Stimulated activated CD4-positive, alpha-beta T cell treated with anti-CD3 and anti-CD28 coated beads, Interleukin-2, amount 100 ng/mL, for 48 hours (primary cell): ENCODE measurements around the gene ERBB2.
"Not testable (repeated sequence)": the region's sequence is repeated elsewhere in the genome, so short reads cannot be mapped to it uniquely, and the experiment has no call there.

Experiments used
- DNase-seq, 2 donors: peaks; one replicate each; pipeline ENCODE4 v3.0.0-alpha.2; 2020

Gene ERBB2

DNA sequence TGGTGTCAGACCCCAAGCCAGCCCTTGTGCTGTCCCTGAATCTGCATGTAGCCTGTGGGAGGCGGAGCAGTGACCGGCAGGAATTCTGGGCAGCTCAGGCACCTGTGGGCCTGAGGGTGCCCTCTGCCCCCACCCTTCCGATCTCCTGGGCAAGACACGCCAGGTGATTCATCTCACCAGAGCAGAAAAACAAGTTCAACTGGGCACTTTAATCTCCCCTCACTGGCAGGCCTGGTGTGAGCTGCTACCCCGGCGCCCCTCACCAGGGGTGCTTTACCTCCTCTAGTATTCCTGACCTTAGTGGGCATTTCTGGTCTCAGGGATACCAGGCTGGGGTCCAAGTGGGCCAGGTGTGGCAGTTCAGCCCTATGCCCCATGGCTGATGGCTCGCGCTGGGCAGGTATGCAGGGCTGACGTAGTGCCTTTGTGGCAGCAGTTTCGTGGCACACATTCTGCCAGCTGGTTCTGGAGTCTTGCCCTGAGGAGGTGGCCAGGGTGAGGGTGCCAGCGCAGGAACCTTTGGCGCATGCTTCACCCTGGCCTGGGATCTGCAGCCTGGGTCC lies 6.0 kb downstream of the ERBB2 start:
- DNase-seq = no peak

DNA sequence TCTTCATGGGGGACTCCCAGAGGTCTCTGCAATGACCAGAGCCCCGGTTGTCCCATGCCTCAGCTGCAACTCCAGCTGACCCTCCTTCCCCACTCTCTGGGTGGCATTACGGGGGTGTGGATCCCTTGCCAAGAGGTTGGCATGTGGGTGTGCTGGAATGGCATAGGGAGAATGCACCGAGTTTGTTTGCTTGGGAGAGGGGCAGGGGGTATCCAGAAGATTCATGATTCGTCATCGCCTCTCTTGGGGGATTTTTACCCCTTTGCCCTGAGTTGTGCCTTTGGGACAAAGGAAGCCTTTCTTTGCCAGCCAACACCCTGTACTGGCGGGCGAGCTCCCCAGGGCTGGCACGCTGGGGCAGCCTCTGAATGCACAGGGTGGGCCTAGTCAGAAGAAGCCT lies 6.5 kb downstream of the ERBB2 start:
- no peak for DNase-seq

DNA sequence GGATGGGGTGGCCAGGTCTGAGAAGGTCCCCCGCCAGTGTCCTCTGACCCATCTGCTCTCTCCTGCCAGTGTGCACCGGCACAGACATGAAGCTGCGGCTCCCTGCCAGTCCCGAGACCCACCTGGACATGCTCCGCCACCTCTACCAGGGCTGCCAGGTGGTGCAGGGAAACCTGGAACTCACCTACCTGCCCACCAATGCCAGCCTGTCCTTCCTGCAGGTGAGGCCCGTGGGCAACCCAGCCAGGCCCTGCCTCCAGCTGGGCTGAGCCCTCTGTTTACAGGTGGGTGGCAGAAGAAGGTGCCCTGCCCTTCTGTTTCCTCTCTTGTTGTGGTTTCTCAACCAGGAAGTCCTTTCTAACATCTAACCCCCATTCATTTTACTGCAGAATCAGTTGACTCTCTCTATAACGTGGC lies 7.1 kb downstream of the ERBB2 start:
- no peak for DNase-seq

GRCh38 chr17:39709319-39709997 lies 9.6 kb downstream of the ERBB2 start:
- no peak for DNase-seq

DNA sequence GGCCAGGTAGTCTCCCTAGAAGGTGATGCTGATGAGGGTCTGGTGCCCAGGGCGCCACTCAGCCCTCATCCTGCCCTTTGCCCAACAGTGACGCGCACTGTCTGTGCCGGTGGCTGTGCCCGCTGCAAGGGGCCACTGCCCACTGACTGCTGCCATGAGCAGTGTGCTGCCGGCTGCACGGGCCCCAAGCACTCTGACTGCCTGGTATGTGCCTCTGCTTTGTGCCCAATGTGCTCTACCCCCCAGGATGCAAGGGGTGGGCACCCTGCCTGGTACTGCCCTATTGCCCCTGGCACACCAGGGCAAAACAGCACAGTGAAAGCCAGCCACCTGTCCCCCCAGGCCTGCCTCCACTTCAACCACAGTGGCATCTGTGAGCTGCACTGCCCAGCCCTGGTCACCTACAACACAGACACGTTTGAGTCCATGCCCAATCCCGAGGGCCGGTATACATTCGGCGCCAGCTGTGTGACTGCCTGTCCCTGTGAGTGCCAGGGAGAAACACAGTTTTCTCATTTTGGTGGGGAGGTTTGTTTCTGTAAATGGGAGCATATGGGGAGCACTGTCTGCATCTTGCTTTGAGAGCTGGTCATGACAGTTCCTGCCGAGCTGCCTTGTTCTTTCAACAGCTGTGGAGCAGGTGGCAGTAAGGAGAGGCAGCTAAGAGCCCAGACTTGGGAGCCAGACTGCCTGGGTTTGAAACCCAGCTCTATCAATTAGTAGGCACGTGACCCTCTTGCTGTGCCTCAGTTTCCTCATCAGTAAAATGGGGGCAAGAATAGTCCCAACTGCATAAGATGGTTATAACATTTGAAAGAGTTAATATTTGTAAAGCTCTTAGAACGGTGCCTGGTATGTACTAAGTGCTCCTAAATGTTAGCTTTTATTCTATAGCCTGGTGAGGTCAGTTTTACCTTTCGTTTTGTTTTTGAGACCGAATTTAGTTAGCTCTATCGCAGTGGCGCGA lies 10.4 kb downstream of the ERBB2 start:
- DNase-seq = no peak

- DNase-seq = not testable (repeated sequence)
Measured at GRCh38 chr17:39711071-39711470, 11.2 kb downstream of the ERBB2 start.

DNA sequence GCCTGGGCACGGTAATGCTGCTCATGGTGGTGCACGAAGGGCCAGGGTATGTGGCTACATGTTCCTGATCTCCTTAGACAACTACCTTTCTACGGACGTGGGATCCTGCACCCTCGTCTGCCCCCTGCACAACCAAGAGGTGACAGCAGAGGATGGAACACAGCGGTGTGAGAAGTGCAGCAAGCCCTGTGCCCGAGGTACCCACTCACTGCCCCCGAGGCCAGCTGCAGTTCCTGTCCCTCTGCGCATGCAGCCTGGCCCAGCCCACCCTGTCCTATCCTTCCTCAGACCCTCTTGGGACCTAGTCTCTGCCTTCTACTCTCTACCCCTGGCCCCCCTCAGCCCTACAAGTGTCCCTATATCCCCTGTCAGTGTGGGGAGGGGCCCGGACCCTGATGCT lies 12.0 kb downstream of the ERBB2 start:
- DNase-seq = no peak

GRCh38 chr17:39714234-39714633 lies 14.4 kb downstream of the ERBB2 start:
- no peak for DNase-seq

GRCh38 chr17:39715375-39716072 lies 15.7 kb downstream of the ERBB2 start:
- DNase-seq = no peak

GRCh38 chr17:39716073-39716818 lies 16.4 kb downstream of the ERBB2 start:
- no peak for DNase-seq

DNA sequence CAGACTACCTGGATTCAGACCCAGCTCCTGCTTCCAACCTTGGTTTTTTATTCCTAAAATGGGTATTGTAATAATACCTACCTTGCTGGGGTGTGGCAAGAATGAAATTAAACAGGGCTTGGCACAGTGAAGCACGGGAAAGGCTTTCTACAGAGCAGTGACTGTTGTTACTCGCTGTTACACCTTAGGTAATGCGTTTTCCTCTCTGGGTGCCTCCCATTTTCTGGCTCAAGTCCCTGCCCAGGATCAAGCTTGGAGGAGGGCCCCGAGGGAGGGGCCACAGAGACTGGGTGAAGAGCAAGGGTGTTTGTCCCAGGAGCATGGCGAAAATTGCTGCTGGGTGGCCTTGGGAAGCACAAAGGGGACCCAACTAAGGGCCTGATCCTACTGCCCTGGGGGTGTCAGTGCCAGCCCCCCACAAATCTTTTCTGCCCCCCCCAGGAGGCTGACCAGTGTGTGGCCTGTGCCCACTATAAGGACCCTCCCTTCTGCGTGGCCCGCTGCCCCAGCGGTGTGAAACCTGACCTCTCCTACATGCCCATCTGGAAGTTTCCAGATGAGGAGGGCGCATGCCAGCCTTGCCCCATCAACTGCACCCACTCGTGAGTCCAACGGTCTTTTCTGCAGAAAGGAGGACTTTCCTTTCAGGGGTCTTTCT lies 17.1 kb downstream of the ERBB2 start:
- DNase-seq = no peak

DNA sequence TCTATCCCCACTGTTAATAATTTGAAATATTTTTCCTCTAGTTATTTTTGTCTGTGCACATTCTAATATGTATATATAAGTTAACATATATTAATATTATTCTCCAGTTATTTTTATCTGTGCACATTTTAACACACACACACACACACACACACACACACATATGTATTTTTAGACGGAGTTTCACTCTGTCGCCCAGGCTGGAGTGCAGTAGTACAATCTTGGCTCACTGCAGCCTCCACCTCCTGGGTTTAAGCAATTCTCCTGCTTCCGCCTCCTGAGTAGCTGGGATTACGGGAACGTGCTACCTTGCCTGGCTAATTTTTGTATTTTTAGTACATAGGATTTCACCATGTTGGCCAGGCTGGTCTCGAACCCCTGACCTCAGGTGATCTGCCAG lies 17.8 kb downstream of the ERBB2 start:
- no peak for DNase-seq

DNA sequence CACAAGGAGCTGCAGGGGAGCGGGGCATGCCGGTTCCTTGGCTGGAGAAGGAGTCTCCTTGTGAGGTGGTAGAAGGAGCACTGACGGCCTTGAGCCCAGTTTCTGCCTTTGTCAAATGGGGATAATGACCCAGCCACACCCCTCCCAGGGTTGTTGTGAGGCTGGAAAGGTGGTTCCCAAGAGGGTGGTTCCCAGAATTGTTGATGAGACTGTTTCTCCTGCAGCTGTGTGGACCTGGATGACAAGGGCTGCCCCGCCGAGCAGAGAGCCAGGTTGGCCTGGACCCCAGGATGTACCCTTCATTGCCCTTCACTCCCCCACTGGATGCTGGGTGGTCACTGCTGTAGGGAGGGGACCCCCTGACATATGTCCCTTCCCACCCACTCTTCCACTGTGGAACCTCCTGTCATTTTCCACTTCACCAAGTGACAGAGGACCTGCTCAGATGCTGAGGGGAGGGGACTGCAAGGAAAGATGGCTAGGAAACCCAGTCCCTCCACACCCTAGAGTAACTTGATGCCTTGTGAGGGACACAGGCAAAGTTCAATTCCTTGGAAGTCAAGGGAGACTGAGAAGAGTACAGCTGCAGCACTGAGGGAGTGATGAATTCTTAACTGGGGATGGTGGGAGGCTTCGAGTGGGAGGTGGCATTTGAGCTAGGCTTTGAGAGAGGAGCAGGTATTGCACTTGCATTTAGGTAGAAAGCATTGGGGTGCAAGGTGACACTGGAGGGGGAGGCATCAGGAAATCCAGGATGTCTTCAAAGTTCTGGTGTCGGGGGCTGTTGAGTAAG lies 19.9 kb downstream of the ERBB2 start:
- no peak for DNase-seq

DNA sequence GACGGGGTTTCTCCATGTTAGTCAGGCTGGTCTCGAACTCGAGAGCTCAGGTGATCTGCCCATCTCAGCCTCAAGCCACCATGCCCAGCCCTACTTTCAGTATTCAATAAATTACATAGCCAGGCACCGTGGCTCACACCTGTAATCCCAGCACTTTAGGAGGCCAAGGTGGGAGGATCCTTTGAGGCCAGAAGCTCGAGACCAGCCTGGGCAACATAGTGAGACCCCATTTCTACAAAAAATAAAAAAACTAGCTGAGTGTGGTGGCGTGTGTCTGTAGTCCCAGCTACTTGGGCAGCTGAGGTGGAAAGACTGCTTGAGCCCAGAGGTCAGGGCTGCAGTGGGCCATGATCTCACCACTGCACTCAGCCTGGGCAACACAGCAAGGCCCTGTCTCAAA lies 22.2 kb downstream of the ERBB2 start:
- DNase-seq = no peak

DNA sequence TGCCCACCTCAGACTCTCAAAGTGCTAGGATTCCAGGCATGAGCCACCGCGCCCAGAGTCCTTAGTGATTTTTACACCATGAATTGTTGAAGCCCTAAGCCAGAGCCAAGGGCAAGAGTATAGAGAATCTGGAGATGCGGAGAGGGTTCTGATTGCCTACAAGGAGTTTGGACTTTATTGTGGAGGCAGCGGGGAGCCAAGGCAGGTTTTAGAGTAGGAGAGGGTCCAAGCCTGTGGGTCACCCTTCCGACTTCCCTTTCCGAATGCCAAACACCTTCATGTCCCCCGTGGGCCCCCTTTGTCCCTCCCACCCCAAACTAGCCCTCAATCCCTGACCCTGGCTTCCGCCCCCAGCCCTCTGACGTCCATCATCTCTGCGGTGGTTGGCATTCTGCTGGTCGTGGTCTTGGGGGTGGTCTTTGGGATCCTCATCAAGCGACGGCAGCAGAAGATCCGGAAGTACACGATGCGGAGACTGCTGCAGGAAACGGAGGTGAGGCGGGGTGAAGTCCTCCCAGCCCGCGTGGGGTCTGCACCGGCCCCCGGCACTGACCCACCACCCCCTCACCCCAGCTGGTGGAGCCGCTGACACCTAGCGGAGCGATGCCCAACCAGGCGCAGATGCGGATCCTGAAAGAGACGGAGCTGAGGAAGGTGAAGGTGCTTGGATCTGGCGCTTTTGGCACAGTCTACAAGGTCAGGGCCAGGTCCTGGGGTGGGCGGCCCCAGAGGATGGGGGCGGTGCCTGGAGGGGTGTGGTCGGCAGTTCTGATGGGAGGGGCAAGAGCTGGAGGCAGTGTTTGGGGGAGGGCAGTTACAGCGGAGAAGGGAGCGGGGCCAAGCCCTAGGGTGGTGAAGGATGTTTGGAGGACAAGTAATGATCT lies 23.3 kb downstream of the ERBB2 start:
- no peak for DNase-seq

- no peak for DNase-seq
Measured at GRCh38 chr17:39724731-39725130, 24.9 kb downstream of the ERBB2 start.

DNA sequence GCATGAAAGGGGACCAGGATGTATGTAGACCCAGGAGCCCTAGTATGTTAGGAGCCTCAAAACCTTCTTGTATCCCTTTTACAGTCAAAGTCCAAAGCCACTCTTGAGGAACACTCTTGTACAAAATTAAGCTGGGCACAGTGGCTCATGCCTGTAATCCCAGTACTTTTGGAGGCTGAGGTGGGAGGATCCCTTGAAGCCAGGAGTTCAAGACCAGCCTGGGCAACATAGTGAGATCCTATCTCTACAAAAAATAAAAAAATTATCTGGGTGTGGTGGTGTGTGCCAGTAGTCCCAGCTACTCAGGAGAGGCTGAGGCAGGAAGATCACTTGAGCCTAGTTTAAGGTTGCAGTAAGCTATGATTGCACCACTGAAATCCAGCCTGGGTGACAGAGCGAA lies 26.1 kb downstream of the ERBB2 start:
- DNase-seq = not testable (repeated sequence)

DNA sequence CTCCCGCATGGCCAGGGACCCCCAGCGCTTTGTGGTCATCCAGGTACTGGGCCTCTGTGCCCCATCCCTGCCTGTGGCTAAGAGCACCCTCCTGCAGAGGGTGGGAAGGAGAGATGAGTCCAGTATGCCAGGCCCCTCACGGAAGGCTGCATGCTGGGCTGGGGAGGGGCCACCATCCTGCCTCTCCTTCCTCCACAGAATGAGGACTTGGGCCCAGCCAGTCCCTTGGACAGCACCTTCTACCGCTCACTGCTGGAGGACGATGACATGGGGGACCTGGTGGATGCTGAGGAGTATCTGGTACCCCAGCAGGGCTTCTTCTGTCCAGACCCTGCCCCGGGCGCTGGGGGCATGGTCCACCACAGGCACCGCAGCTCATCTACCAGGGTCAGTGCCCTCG lies 26.8 kb downstream of the ERBB2 start:
- no peak for DNase-seq

- no peak for DNase-seq
Measured at GRCh38 chr17:39727556-39727955, 27.7 kb downstream of the ERBB2 start.

GRCh38 chr17:39729280-39729851 lies 29.5 kb downstream of the ERBB2 start:
- DNase-seq = no peak
